NCI-H2196 treated with DMSO at 0.1 percent for 48 hours (cell line): ENCODE data around the gene ASPSCR1.
"Not testable (repeated sequence)": the region's sequence is repeated elsewhere in the genome, so short reads cannot be mapped to it uniquely, and the experiment has no call there.

Experiments
- DNase-seq: peaks from one replicate; lab custom pipeline; 2025; ENCODE audit not compliant: unreplicated experiment; lab: John Stamatoyannopoulos, UW

ASPSCR1 gene

DNA sequence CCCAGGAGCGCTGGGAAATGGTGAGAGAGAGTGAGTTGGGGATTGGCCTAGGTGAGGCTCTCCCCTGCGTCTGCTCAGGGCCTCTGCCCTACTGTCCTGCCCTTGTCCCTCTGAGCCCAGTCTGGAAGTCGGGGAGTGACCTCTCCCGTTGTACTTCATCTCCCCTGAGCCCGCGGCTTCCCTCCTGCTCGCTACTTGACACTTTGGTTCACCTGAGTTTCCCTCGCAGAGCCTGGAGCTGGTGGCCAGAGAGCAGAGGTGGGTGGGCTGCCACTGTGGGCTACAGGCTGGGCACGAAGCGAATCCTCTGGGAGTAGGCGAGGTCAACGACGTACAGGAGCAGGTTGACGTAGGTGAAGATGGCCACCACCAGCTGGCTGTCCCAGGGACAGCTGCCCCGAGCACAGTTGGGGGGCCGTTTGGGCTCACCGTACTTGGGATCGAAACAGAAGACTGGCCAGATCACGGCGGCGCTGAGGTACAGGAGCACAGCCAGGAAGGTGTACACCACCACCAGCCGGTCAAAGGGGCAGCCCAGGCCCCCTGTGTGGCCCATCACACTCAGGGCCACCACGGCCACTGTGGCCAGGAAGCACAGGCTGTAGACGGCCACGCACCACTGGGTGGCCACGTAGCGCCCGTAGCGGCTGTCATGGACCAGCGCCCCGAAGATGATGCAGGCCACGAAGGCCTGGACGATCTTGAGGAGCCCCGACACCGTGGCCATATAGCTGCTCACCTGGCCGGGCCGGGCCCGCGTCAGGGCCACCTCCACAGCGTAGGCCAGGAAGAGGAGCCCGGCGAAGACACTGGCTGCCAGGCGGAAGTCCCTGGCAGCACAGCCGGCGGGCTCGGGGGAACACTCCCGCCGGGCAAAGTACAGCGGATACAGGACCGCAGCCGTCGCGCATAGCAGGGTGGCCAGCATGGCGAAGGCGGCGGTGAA, 36.6 kb upstream of the ASPSCR1 start:
- no peak for DNase-seq

- DNase-seq, result no peak
These were observed 35.8 kb upstream of the ASPSCR1 start for GRCh38 chr17:81941484-81942166.

GRCh38 chr17:81942167-81942553, 35.3 kb upstream of the ASPSCR1 start:
- no peak for DNase-seq

- DNase-seq, result no peak
These were observed 32.6 kb upstream of the ASPSCR1 start for GRCh38 chr17:81944858-81945257.

- no peak for DNase-seq
These were observed 30.2 kb upstream of the ASPSCR1 start, which contains the start of gene MYADML2 for GRCh38 chr17:81947189-81947588. Gene MYADML2 (minus strand): TSS chr17:81947233. CDS start chr17:81941741, 5,492 bp downstream.

- no peak for DNase-seq
These were observed 28.6 kb upstream of the ASPSCR1 start for GRCh38 chr17:81948635-81949378.

DNA sequence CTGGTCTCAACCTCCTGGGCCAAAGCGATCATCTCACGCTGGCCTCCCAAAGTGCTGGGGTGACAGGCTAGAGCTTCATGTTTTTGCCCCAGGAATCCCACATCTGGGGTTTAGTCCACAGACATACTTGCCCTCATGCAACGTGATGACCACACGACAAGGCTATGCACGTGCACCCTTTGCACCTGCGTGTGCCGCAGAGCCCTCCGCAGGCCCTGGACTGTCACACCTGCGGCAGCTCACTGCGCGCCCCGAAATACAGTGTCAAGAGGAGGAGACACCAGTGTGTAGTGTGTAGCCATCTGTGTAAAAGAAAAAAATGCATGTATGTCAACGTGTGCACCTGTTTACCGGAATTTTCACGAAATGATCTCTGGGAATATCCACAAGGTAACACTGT, 26.9 kb upstream of the ASPSCR1 start:
- no peak for DNase-seq

DNA sequence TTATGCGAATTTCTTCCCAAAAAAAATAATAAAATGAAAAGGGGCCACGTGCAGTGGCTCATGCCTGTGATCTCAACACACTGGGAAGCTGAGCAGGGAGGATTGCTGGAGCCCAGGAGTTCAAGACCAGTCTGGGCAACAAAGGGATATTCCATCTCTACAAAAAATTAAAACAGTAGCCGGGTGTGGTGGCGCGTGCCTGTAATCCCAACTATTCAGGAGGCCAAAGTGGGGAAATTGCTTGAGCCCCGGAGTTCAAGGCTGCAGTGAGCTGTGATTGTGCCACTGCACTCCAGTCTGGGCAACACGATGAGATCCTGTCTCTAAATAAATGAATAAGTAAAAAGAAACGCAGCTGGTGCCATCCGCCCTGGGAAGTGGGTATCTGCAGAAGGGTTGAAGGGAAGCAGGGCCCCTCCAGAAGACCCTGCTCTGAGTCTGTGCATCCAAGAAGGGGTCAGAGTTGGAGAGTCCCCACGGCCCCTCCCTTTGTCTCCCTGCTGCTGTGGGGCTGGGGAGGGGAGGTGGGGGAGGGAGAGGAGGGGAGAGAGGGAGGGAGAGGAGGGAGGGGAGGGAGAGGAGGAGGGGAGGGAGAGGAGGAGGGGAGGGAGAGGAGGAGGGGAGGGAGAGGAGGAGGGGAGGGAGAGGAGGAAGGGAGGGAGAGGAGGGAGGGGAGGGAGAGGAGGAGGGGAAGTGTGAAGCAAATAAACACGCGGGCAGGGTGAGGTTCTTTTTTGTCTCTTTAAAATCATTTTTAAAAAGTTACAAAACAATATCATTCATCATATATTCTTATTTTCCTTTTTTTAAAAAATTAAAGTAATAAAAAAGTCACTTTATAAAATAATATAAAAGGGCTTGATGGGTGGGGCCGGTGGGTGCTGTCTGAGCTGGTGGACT, 25.4 kb upstream of the ASPSCR1 start:
- no peak for DNase-seq

DNA sequence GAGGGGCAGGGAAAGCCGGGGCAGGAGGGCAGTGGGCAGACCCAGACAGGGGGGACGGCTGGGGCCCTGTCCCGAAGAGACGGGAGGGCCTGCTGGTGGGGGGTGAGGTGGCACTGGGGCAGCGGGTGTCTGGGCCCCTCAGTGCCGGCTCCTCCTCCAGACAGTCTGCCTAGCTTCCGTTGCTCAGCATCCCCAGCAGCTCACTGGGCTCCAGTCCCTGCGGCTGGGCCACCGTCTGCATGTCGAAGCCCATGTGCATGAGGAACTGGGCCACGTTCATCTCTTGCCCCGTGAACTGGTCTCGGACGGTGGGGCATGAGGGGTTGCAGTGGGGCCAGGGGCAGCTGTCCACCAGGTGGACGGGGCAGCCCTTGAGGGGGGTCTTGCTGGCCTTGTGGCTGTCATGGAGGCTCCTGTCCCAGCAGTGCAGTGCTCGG, 24.6 kb upstream of the ASPSCR1 start:
- DNase-seq, result no peak

DNA sequence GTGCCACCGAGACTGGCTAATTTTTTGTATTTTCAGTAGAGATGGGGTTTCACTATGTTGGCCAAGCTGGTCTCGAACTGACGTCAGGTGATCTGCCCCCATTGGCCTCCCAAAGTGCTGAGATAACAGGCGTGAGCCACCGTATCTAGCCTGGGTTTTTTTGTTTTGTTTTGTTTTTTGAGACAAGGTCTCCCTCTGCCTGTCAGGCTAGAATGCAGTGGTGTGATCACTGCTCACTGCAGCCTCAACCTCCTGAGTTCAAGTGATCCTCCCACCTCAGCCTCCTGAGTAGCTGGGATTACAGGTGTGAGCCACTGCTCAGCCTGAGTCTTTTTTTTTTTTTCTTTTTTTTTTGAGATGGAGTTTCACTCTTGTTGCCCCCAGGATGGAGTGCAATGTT, 24.0 kb upstream of the ASPSCR1 start:
- not testable (repeated sequence) for DNase-seq

- no peak for DNase-seq
These were observed 23.0 kb upstream of the ASPSCR1 start for GRCh38 chr17:81954131-81955057.

GRCh38 chr17:81955058-81955681, 22.3 kb upstream of the ASPSCR1 start:
- no peak for DNase-seq

DNA sequence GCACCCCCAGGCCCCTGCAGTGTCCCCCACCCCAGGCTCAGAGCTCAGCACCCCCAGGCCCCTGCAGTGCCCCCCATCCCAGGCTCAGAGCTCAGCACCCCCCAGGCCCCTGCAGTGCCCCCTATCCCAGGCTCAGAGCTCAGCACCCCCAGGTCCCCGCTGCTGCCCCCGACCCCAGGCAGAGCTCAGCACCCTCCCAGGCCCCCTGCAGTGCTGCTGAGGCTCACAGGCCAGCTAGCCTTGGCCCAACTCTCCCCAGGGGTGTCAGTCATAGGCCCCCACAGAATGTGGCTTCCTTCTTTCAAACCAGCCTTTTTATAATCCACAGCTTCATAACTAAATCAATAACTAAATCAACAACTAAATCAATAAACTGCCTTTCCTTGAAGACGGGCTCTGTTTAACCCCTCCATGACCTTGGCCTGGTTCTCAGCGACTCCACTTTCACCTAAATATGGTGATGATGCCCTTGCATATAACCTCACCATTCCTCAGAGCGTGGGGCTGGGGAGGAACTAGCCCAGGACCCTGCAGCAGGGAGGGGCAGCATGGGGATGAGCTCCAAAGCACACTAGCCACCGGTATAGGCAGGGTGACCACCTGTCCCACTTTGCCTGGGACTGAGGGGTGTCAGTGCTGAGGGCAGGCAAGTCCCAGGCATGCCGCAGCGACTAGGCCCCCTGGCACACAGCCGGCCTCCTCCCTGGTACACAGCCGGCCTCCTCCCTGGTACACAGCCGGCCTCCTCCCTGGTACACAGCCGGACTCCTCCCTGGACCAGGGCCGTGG, 21.5 kb upstream of the ASPSCR1 start:
- no peak for DNase-seq

DNA sequence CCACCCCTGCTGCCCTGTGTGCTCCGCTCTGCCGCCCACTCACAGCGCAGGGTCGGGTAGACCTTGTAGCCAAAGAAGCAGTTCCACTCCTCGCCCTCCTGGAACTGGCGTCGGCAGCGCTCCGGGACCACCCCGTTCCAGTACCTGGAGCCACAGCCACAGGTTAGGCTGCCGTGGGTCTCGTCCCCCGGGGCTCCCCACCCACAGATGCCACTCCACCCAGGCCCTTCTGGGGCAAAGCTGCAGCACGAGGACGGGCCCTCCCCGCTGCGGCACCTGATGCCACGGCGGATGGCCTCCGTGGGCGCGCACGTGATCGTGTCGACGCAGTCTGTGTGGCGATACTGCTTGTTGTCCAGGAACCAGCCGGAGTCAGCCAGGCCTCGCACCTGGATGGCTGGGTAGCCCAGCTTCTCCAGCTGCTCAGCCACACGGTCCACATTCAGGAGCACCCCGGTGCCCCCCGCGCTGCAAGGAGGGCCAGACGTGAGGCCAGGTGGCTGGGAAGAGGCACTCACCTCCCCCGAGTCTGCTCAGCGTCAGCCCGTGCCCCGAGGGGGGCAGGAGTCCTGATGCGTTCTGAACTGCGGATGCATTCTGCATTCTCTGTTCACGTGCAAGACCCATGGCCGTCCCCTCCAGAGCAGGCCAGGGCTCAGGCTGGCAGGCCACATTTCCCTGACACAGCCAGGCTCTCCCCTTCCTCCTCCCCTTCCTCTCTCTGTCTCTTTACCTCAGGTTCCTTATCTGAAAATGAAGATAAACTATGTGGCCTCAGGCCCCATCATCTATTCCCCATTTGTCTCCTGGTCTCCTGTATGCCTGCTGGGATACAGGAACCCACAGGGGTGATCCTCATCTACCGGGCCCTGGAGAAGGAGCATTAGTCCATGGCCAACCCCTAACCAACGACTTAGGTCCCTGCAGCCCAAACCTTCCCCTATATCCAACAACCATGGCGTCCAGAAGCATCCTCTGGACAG, 20.5 kb upstream of the ASPSCR1 start:
- DNase-seq, result no peak

DNA sequence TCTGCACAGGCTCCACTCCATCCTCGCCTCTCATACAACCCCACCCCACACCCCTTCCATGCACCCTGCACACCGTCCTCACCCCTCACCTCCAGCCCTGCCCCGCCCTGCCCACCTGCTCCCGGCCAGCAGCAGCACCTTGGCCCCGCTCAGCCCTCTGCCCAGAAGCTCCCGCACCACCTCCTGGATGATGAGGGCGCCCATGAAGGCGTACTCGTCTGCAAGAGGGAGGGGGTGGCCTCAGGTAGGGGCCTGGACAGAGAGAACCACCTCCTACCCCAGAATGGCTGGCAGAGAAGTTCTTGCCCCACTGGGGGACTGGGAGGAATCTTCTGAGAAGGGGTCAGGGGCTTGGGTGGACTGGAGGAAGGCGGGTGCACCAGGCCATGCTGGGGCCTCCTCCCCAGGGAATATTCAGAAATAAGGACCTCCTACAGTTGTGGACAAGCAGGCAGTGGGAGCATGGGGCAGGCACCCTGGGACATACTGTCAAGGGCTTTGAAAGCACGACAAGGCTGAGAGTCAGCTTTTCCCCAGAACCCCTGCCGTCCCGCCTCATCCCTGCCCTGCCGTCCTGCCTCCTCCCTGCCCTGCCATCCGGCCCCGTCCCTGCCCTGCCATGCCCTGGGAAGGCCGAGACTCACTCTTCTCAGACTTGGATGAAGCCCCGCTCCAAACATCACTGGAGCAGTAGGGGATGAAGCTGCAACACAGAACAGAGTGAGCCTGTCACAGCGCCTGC, 19.6 kb upstream of the ASPSCR1 start:
- no peak for DNase-seq

GRCh38 chr17:81958633-81959342, 18.6 kb upstream of the ASPSCR1 start:
- no peak for DNase-seq
